Stimulated activated CD4-positive, alpha-beta T cell treated with anti-CD3 and anti-CD28 coated beads, TNF-alpha, amount 100 ng/mL, for 48 hours (primary cell): Measurements from ENCODE around the gene ABCC11.
"Not testable (repeated sequence)": the region's sequence is repeated elsewhere in the genome, so short reads cannot be mapped to it uniquely, and the experiment has no call there.

Experiments used
- DNase-seq, 3 donors: peaks; one replicate each; pipeline ENCODE4 v3.0.0-alpha.2; 2020; ENCODE audit warnings: low read depth in 3 of 3

Gene ABCC11

GRCh38 chr16:48250520-48251278, 3.4 kb upstream of the ABCC11 start:
- DNase-seq, result no peak

- no peak for DNase-seq
Measured at GRCh38 chr16:48246066-48246465, 1.3 kb downstream of the ABCC11 start.

- no peak for DNase-seq
Measured at GRCh38 chr16:48244863-48245195, 2.5 kb downstream of the ABCC11 start.

DNA sequence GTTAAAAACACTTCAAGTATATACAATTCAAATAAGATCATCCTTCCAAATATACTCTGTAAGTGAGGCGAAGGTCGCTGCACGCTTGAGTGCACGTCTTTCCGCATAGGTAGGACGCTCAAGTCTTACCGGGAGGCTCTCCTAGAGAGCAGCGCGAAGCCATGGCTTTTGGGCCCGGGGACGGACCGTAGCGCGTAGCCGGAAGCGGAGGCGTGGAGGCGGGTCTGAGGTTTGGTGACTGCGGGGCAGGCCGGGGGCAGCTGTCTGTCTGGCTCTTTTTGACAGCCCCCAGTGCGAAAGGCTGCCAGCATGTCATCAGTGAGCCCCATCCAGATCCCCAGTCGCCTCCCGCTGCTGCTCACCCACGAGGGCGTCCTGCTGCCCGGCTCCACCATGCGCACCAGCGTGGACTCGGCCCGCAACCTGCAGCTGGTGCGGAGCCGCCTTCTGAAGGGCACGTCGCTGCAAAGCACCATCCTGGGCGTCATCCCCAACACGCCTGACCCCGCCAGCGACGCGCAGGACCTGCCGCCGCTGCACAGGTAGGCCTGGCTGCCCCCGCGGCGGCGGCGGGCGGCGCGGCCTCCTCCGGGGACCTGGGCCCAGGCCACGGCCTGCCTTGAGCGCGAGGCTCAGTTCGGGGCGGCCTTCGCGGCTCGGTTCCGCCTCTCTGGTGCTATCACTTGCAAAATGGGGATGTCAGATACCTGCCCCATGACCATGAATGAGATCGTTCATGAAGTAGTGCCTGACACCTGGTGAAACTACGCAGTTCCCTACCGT, 3.1 kb downstream of the ABCC11 start, which contains the start of gene LONP2:
Gene LONP2, plus strand, starts transcription at position 221 of the 783 bp plus-strand sequence. Its CDS starts 89 bp downstream, at position 310.
- peak; percentile 85 to 88 (median 85) for DNase-seq

- DNase-seq, result not testable (repeated sequence)
Measured at GRCh38 chr16:48240147-48240546, 7.2 kb downstream of the ABCC11 start.

DNA sequence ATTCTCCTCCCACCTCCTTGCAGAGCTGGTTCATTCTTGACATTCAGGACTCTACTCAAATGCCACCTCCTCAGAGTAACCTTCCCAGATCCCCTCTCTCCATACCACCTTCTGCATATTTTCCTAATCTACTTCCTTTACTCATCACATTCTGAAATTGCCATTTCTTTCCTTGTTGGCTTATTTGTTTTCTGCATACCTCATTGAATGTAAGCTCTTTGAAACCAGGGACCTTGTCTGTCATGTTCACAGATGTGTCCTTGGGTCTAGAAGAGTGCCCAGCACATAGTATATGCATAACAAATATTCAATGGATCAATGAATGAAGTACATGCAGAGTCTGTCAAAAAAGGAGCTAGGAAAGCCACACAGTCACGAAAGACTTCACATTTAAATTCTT, 11.1 kb downstream of the ABCC11 start:
- DNase-seq, result no peak

GRCh38 chr16:48235556-48236136, 11.7 kb downstream of the ABCC11 start:
- DNase-seq, result no peak

DNA sequence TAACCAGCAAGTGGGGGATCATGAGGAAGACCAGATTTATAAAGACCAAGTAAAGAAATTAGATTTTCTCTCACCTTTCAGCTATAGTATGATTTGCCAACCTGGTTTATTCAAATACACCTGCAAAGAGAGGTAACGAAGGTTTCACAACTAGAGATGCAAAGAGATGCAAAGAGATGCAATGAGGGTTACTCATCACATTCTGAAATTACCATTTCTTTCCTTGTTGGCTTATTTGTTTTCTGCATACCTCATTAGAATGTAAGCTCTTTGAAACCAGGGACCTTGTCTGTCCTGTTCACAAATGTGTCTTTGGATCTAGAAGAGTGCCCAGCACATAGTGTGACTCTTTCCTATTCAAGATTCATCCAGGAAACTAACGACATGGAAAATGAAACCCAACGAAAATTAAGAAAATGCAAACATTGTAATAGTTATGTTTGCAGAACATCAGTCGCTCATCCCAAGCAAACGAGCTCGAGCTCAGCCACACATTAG, 12.2 kb downstream of the ABCC11 start:
- no peak for DNase-seq

DNA sequence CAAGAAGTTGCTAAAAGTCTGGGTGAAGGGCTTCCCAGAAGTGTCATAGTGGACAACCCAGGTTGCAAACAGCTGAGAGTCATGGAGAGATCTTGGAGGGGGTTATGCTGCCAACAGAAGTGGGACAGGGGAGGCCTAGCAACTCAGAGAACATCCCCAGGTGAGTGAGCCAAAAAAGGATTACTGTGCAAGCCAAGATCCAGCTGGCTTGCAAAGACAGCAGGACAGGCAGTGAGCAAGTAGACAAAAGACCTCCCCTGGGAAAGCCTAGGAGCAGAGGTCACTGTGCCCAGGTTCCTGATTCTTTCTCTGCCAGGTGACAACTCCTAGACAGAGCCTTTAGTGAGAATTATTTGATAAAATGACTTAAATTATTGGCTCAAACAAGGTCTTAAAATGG, 12.7 kb downstream of the ABCC11 start:
- DNase-seq, result no peak

- DNase-seq, result no peak
Measured at GRCh38 chr16:48232493-48233040, 14.8 kb downstream of the ABCC11 start.

GRCh38 chr16:48231727-48232492, 15.4 kb downstream of the ABCC11 start:
- peak in 1 of 3 donors; percentile 21 for DNase-seq

- no peak for DNase-seq
Measured at GRCh38 chr16:48225456-48225855, 21.9 kb downstream of the ABCC11 start.

DNA sequence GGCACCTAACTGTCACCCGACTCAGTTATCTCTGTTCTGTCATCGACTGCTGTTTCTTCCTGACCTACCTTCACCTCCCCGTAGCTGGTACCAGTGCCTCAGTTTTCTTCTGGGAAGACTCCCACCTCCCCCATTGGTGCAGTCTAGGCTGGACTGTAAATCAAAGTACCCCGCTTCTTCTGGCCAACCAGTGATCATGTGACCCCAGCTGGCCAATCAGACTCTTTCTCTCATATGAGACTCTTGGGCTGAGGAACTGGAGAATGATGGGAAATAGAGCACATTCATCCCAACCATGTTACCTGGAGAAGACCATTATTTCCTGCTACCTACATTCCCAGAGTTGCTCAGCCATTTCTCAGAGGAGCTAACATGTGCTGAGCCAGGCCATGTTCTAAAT, 23.8 kb downstream of the ABCC11 start:
- no peak for DNase-seq

DNA sequence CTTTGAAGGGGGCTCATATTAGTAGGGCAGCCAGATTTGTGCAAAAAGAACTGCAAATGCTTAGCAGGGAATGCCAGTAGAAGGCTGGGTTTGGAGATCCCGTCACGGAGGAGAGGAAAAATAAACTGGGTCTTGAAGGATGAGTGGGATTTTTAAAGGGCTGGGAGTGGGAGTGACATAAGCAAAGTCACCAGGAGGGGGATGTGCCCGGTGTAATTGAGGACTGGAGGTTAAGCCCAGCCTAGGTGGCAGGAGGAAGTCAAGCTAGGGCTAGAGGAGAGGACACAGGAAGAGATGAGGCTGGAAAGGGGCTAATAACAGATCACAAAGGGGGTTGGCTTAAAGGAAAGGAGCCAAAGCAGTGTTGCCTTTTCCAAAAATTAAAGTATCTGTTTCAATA, 26.4 kb downstream of the ABCC11 start:
- no peak for DNase-seq

DNA sequence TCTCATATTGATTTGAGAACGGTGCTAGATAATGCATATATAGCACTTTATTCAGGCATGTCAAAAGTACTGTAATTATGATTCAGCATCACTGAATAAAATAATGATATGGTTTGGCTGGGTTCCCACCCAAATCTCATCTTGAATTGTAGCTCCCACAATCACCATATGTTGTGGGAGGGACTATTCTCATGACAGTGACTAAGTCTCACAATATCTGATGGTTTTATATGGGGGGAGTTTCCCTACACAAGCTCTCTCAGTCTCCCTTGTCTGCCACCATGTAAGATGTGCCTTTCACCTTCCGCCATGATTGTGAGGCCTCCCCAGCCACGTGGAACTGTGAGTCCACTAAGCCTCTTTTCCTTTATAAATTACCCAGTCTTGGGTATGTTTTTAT, 28.9 kb downstream of the ABCC11 start:
- no peak for DNase-seq

DNA sequence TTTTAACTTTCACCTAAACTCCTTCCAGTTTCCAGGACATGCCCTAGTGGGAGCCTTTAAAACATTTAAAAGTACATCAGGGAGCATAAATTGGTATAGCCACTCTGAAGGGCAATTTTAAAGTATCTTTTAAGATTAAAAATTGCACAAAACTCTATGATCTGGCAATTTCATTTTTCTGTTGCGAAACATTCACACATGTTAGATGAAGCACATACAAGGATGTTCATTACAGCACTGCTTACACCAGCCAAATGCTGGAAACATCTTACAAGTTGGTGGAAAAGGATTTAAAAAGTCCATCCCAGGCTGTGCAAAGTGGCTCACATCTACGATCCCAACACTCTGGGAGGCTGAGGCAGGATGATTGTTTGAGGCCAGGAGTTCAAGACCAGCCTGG, 29.6 kb downstream of the ABCC11 start:
- DNase-seq, result no peak

- no peak for DNase-seq
Measured at GRCh38 chr16:48215738-48216137, 31.6 kb downstream of the ABCC11 start.

GRCh38 chr16:48212033-48212432, 35.3 kb downstream of the ABCC11 start:
- no peak for DNase-seq

DNA sequence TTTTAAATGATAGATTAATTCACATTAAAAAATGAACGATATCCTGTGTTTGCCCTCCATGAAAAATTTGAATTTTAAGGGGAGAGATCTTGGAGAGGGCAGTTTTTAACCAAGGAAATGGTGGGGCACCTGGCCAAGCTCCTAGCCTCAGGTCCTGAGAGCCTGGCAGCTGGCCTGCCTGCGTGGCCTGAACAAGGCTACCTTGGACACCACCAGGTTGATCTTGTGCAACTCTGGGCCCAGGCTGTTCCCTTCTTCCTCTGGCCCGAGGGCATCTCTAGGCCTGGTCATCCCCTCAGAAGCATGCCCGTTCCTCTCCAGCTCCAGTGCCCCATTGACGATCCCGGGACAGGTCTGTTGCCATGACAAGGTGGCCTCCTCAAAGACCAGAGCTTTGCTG, 36.6 kb downstream of the ABCC11 start:
- no peak for DNase-seq

DNA sequence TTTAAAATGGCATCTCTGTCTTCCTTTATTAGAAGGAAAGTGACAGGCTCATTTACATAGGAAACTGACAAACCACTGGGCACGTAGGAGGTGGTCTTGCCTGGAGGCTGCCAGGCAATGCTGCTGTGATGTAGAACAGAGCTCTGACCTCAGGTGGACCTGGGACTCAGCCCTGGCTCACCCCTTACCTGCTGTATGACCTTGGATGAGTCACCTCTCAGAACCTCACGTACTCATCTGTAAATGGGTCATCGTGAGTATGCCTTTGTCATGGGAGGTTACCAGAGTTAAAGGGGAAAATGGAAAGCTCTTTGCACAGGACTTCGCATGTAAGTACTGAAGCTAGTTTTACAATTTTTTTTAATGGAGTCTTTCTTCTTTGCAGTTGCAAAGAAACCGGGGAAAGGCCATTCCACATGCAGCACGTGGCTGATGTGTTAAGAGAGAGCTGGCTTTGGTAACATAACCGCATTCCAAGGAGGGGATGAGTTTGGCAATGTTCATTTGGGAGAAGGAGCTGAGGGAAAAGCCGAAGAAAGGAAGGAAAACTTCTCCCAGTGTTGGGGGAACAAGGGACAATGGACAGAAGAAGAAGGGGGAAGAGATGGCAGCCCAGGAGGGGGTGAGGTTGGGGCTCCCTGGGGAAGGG, 40.6 kb downstream of the ABCC11 start:
- DNase-seq, result no peak

DNA sequence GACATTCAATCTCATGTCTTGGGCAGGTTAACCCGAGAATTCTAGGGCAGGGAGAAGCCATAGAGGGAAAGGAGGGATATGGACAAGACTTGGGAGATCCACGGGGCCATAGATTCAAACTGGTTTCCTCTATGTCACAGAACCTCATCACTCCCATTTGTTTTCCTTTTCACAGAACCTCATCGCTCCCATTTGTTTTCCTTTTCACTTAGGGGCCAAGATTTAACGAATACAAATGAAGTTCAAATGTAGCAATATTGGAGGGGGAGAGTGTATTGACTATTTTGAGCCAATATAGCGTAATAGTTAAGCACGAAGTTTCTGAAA, 42.6 kb downstream of the ABCC11 start:
- no peak for DNase-seq
